Transverse colon (tissue), 4 donors: ENCODE results near the gene GPR34. TPM values are rescaled to one million over a fixed set of nuclear protein-coding genes. Genes with fewer than 3 reads are reported as not detected.

Experiments
- DNase-seq: peaks from one replicate; pipeline ENCODE4 v3.0.0-alpha.2; 2019
- H3K27ac ChIP-seq, 4 donors: fragments of 200-600 bp; sonication (generic); 2 replicates each; pipeline ENCODE4 v1.5.1; 2016 to 2018; ENCODE audit warnings: inconsistent platforms in 4 of 4
- H3K27me3 ChIP-seq: fragments of 200-600 bp; sonication (generic); 2 replicates; pipeline ENCODE4 v1.5.1; 2017; ENCODE audit warnings: inconsistent platforms
- H3K36me3 ChIP-seq, 4 donors: fragments of 200-600 bp; sonication (generic); 2 replicates each; pipeline ENCODE4 v1.5.1; 2017 to 2019; ENCODE audit warnings: inconsistent platforms in 4 of 4
- H3K4me1 ChIP-seq, 4 donors: fragments of 200-600 bp; sonication (generic); 2 replicates each; pipeline ENCODE4 v1.5.1; 2017 to 2020; ENCODE audit warnings: inconsistent platforms in 4 of 4
- H3K4me3 ChIP-seq, 4 donors: fragments of 200-600 bp; sonication (generic); 1 replicate in 1 of 4; 2 replicates in 3 of 4; pipeline versions ENCODE4 v1.5.1 to v1.6.1; 2017 to 2019; ENCODE audit warnings: inconsistent platforms in 4 of 4
- H3K9me3 ChIP-seq, 2 donors: fragments of 200-600 bp; sonication (generic); 2 replicates each; pipeline ENCODE4 v1.5.1; 2017 to 2019; ENCODE audit warnings: inconsistent platforms in 2 of 2
- CTCF ChIP-seq, 5 experiments: fragments of 200-600 bp in 3 of 5; fragments of 450-650 bp in 2 of 5; sonication (generic) in 3 of 5; IDR thresholded peaks; 1 replicate in 2 of 5; 2 replicates in 3 of 5; pipeline ENCODE4 v1.5.1; 2016 to 2017; ENCODE audit warnings: antibody characterized with exemption in 5 of 5, inconsistent platforms in 3 of 5, mild to moderate bottlenecking in 2 of 5, moderate library complexity in 1 of 5
- EP300 ChIP-seq: sonication (generic); formaldehyde crosslinking; IDR thresholded peaks from one replicate; pipeline ENCODE4 v1.6.1; 2017; ENCODE audit warnings: antibody characterized with exemption, low read depth
- POLR2A ChIP-seq: fragments of 450-650 bp; IDR thresholded peaks from one replicate; pipeline ENCODE4 v1.6.1; 2016; ENCODE audit warnings: antibody characterized with exemption, mild to moderate bottlenecking, moderate library complexity
- POLR2AphosphoS5 ChIP-seq, 3 donors: sonication (generic); formaldehyde crosslinking; IDR thresholded peaks; one replicate each; pipeline ENCODE4 v1.6.1; 2016; ENCODE audit warnings: antibody characterized with exemption in 3 of 3
- WGBS, 2 donors: methylation state at CpG; one replicate each; pipeline ENCODE4 v1.1.5; 2018; ENCODE audit warnings: low coverage in 1 of 2; 5-methylcytosine and 5-hydroxymethylcytosine counted together
- in situ Hi-C, 4 donors: fragments of 200-750 bp; cut with MboI; loops; one replicate each; pipeline versions ENCODE4 v1.15.0 to v1.15.1; 2017; ENCODE audit warnings: low sequenced_read_pairs in 3 of 4, low pct_ligation_motif_present in 1 of 4, low pct_unique_long_range_greater_than_20kb in 1 of 4
- intact Hi-C: fragments of 100-400 bp; cut with DNase I; formaldehyde crosslinking; loops from one replicate; pipeline ENCODE4 v1.15.1; 2023; ENCODE audit warnings: low total_unique reads
- small RNA-seq, 4 donors: library from RNA; depleted of rRNA; stranded (forward); fragments of <200 nt; gene quantifications; one replicate each; pipeline ENCODE3, GENCODE V24; 2016
- total RNA-seq, 4 donors: library from RNA; depleted of rRNA; stranded (reverse); fragments of >200 nt; gene quantifications; one replicate each; pipeline ENCODE4 v1.1.0, GENCODE V29; 2016

GPR34 gene
- total RNA-seq, 4 donors from 2014 or later: 1.00 to 6.7 (median 4.3) TPM

GRCh38 chrX:41739871-41740270 lies 51.1 kb downstream of the GPR34 start:
- 85% methylated on average over 1 of the region's 1 CpG; no CpG with 5 or more reads in 1 of the 2 donors for WGBS, 2 donors
- no peak for DNase-seq
- Histone ChIP-seq H3K36me3 (no peaks in the 10 kb centered on the region), H3K27ac (no peak overlapping the region), H3K4me1 (no peaks in the 10 kb centered on the region), H3K9me3 (no peaks in the 10 kb centered on the region), H3K4me3 (no peak overlapping the region), H3K27me3 (no peaks in the 10 kb centered on the region)
- TF ChIP-seq EP300 (no peak), CTCF (IDR thresholded peaks at IDR 0.05) (no peak), POLR2AphosphoS5 (IDR thresholded peaks at IDR 0.05) (no peak), POLR2A (no peak)
- intact Hi-C loops (no loop called here), in situ Hi-C loops (no loop called here)

Small RNAs within 50 kb of the gene (small RNA-seq; reads per million reads assigned to genes)
- gene RN7SL144P: 0 reads per million in 4 donors

Other genes with a start within 250 kb of the GPR34 start
- gene NYX, start 241.6 kb upstream of the GPR34 start, total RNA-seq: not detected
- gene GPR82, start 35.2 kb downstream of the GPR34 start, total RNA-seq: under 1 TPM in 2 of 4 donors, not detected in 2; 0.41 to 0.79 TPM
- 10 to 100 TPM; 26.6 to 86.1 (median 56.3) TPM for gene CASK, start 234.6 kb downstream of the GPR34 start, total RNA-seq